Activated naive CD4-positive, alpha-beta T cell treated with anti-CD3 and anti-CD28 coated beads, Interleukin-2, amount 50 U/mL, for 72 hours (primary cell): ENCODE results near the gene HS1BP3. TPM values are rescaled to one million over a fixed set of nuclear protein-coding genes. Genes with fewer than 3 reads are reported as not detected.

Source experiments
- ATAC-seq, 2 donors: fragments of 150-1000 bp; cut with Tn5 transposase; 2 replicates each; pipeline ENCODE4 v1.10.0; 2021; ENCODE audit warnings: mild to moderate bottlenecking in 2 of 2, moderate library complexity in 2 of 2
- DNase-seq, 2 donors: peaks; one replicate each; pipeline ENCODE4 v3.0.0; 2021 to 2022; ENCODE audit warnings: low spot score in 2 of 2
- H3K27ac Mint-ChIP-seq, 2 donors: one replicate each; pipeline ENCODE4 v1.8.0; 2022; ENCODE audit warnings: mild to moderate bottlenecking in 2 of 2, mixed read lengths in 2 of 2
- H3K36me3 Mint-ChIP-seq, 2 donors: one replicate each; pipeline ENCODE4 v1.8.0; 2022; ENCODE audit warnings: mixed read lengths in 2 of 2
- H3K9me3 Mint-ChIP-seq, 2 donors: one replicate each; pipeline ENCODE4 v1.8.0; 2022; ENCODE audit warnings: mixed read lengths in 2 of 2
- total RNA-seq, 2 donors: library from RNA; stranded (reverse); gene quantifications; one replicate each; pipeline ENCODE4 v1.2.3, GENCODE V29; 2022

HS1BP3 gene
- total RNA-seq, 2 donors from 2014 or later = 6.1 to 7.9 TPM

GRCh38 chr2:20583425-20583881, 67.4 kb downstream of the HS1BP3 start:
- no peak overlapping the region for H3K27ac Mint-ChIP-seq
- DNase-seq (no peak), ATAC-seq (no peak)
- no peaks in the 10 kb centered on the region for H3K36me3 Mint-ChIP-seq
- H3K9me3 Mint-ChIP-seq = no peaks in the 10 kb centered on the region

GRCh38 chr2:20582600-20583221, 68.2 kb downstream of the HS1BP3 start:
- no peaks in the 10 kb centered on the region for H3K9me3 Mint-ChIP-seq
- ATAC-seq = no peak
- no peak for DNase-seq
- no peaks in the 10 kb centered on the region for H3K36me3 Mint-ChIP-seq
- H3K27ac Mint-ChIP-seq = peak overlapping the region in 1 of 2 donors; percentile 25

GRCh38 chr2:20580690-20581437, 70.0 kb downstream of the HS1BP3 start:
- Mint-ChIP-seq H3K9me3 (peaks cover 0 to 7% of the 10 kb centered on the region in 2 donors), H3K36me3 (peaks cover 0 to 8% of the 10 kb centered on the region in 2 donors), H3K27ac (peak overlapping the region in 1 of 2 donors; percentile 67)
- ATAC-seq (no peak), DNase-seq (no peak)

- Mint-ChIP-seq H3K9me3 (peaks cover 0 to 7% of the 10 kb centered on the region in 2 donors), H3K36me3 (peaks cover 0 to 8% of the 10 kb centered on the region in 2 donors), H3K27ac (peak overlapping the region in 1 of 2 donors; percentile 67)
- DNase-seq (no peak), ATAC-seq (no peak)
Observed at GRCh38 chr2:20579866-20580265, 71.0 kb downstream of the HS1BP3 start.

- DNase-seq (no peak), ATAC-seq (no peak)
- Mint-ChIP-seq H3K9me3 (peaks cover 0 to 7% of the 10 kb centered on the region in 2 donors), H3K27ac (peak overlapping the region in 1 of 2 donors; percentile 90), H3K36me3 (peaks cover 0 to 8% of the 10 kb centered on the region in 2 donors)
Observed at GRCh38 chr2:20578895-20579825, 71.7 kb downstream of the HS1BP3 start.

- ATAC-seq (no peak), DNase-seq (no peak)
- peaks cover 0 to 8% of the 10 kb centered on the region in 2 donors for H3K36me3 Mint-ChIP-seq
- peak overlapping the region in 1 of 2 donors; percentile 90 for H3K27ac Mint-ChIP-seq
- H3K9me3 Mint-ChIP-seq = peaks cover 0 to 7% of the 10 kb centered on the region in 2 donors
Observed at GRCh38 chr2:20578266-20578894, 72.5 kb downstream of the HS1BP3 start.

GRCh38 chr2:20577495-20578235, 73.2 kb downstream of the HS1BP3 start:
- no peak for DNase-seq
- peak overlapping the region; percentile 68 to 90 for H3K27ac Mint-ChIP-seq

GRCh38 chr2:20576598-20577115, 74.2 kb downstream of the HS1BP3 start:
- Mint-ChIP-seq H3K27ac (peak overlapping the region; percentile 89 to 90), H3K9me3 (peaks cover 0 to 7% of the 10 kb centered on the region in 2 donors), H3K36me3 (peaks cover 0 to 8% of the 10 kb centered on the region in 2 donors)
- DNase-seq (peak in 1 of 2 donors; percentile 21), ATAC-seq (peak; percentile 78 to 89)

More at GRCh38 chr2:20577495-20578235, 73.2 kb downstream of the HS1BP3 start:
- peaks cover 0 to 7% of the 10 kb centered on the region in 2 donors for H3K9me3 Mint-ChIP-seq
- peaks cover 0 to 8% of the 10 kb centered on the region in 2 donors for H3K36me3 Mint-ChIP-seq
- no peak for ATAC-seq

- ATAC-seq (peak in 1 of 2 donors; percentile 8), DNase-seq (no peak)
- peak overlapping the region; percentile 89 to 90 for H3K27ac Mint-ChIP-seq
- peaks cover 0 to 7% of the 10 kb centered on the region in 2 donors for H3K9me3 Mint-ChIP-seq
- H3K36me3 Mint-ChIP-seq = peaks cover 0 to 8% of the 10 kb centered on the region in 2 donors
Observed at GRCh38 chr2:20575935-20576597, 74.8 kb downstream of the HS1BP3 start.

- peak overlapping the region in 1 of 2 donors; percentile 90 for H3K27ac Mint-ChIP-seq
- peaks cover 0 to 8% of the 10 kb centered on the region in 2 donors for H3K36me3 Mint-ChIP-seq
- ATAC-seq (no peak), DNase-seq (no peak)
- peaks cover 0 to 7% of the 10 kb centered on the region in 2 donors for H3K9me3 Mint-ChIP-seq
Observed at GRCh38 chr2:20575414-20575813, 75.5 kb downstream of the HS1BP3 start.

GRCh38 chr2:20574930-20575329, 76.0 kb downstream of the HS1BP3 start:
- peaks cover 0 to 8% of the 10 kb centered on the region in 2 donors for H3K36me3 Mint-ChIP-seq
- no peak for DNase-seq
- no peak for ATAC-seq
- peaks cover 0 to 7% of the 10 kb centered on the region in 2 donors for H3K9me3 Mint-ChIP-seq
- H3K27ac Mint-ChIP-seq = peak overlapping the region in 1 of 2 donors; percentile 90

GRCh38 chr2:20574423-20574911, 76.4 kb downstream of the HS1BP3 start:
- DNase-seq (no peak), ATAC-seq (no peak)
- peaks cover 0 to 8% of the 10 kb centered on the region in 2 donors for H3K36me3 Mint-ChIP-seq
- H3K27ac Mint-ChIP-seq = peak overlapping the region in 1 of 2 donors; percentile 90
- peaks cover 0 to 7% of the 10 kb centered on the region in 2 donors for H3K9me3 Mint-ChIP-seq

- DNase-seq = no peak
Observed at GRCh38 chr2:20573620-20574422, 77.1 kb downstream of the HS1BP3 start.

GRCh38 chr2:20572221-20572620, 78.7 kb downstream of the HS1BP3 start:
- Mint-ChIP-seq H3K27ac (peak overlapping the region in 1 of 2 donors; percentile 25), H3K36me3 (peaks cover 0 to 8% of the 10 kb centered on the region in 2 donors)
- no peak for ATAC-seq

More at GRCh38 chr2:20573620-20574422, 77.1 kb downstream of the HS1BP3 start:
- Mint-ChIP-seq H3K36me3 (peaks cover 0 to 8% of the 10 kb centered on the region in 2 donors), H3K27ac (peak overlapping the region in 1 of 2 donors; percentile 90), H3K9me3 (peaks cover 0 to 7% of the 10 kb centered on the region in 2 donors)
- no peak for ATAC-seq

More at GRCh38 chr2:20572221-20572620, 78.7 kb downstream of the HS1BP3 start:
- peaks cover 0 to 7% of the 10 kb centered on the region in 2 donors for H3K9me3 Mint-ChIP-seq
- no peak for DNase-seq
